Measurements from ENCODE around the gene C17orf114.
"Not testable (repeated sequence)": the region's sequence is repeated elsewhere in the genome, so short reads cannot be mapped to it uniquely, and the experiment has no call there.

Gene C17orf114

GRCh38 chr17:4837471-4838308 lies 35.6 kb upstream of the C17orf114 start:
- POLR2A ChIA-PET (ENCODE audit: low non-redundant PET): interaction anchor here (0.6 kb wide), 1 partner anchor 609 kb away, joined by 3 read pairs; no protein-coding TSS in a partner anchor
- CTCF ChIA-PET: interaction anchor here (0.6 to 1.3 kb wide), 3 partner anchors 45 to 51 kb away, joined by 3 read pairs; partner anchors contain the start of gene GLTPD2
- TF ChIP-seq, protein P1, sequence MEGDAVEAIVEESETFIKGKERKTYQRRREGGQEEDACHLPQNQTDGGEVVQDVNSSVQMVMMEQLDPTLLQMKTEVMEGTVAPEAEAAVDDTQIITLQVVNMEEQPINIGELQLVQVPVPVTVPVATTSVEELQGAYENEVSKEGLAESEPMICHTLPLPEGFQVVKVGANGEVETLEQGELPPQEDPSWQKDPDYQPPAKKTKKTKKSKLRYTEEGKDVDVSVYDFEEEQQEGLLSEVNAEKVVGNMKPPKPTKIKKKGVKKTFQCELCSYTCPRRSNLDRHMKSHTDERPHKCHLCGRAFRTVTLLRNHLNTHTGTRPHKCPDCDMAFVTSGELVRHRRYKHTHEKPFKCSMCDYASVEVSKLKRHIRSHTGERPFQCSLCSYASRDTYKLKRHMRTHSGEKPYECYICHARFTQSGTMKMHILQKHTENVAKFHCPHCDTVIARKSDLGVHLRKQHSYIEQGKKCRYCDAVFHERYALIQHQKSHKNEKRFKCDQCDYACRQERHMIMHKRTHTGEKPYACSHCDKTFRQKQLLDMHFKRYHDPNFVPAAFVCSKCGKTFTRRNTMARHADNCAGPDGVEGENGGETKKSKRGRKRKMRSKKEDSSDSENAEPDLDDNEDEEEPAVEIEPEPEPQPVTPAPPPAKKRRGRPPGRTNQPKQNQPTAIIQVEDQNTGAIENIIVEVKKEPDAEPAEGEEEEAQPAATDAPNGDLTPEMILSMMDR (conservative IDR thresholded peaks at IDR 0.05; ENCODE audit: low read depth): no peak
- H3K27ac ChIP-seq: no peak overlapping the region
- DNase-seq (ENCODE audit: low spot score): no peak

- H3K27ac ChIP-seq: peak overlapping the region; percentile 92
- TF ChIP-seq, protein P1 (conservative IDR thresholded peaks at IDR 0.05; ENCODE audit: low read depth): no peak
- CTCF ChIA-PET: interaction anchor here (0.7 kb wide), 1 partner anchor 27 kb away, joined by 4 read pairs; no protein-coding TSS in a partner anchor
- POLR2A ChIA-PET (ENCODE audit: low non-redundant PET): no interaction called here
- no peak for DNase-seq (ENCODE audit: low spot score)
These were observed 34.1 kb upstream of the C17orf114 start for GRCh38 chr17:4836221-4836620.

- CTCF ChIA-PET: interaction anchor here (0.6 to 0.7 kb wide), 2 partner anchors 68 to 166 kb away, joined by 3 to 4 read pairs; partner anchors contain the start of gene CHRNE
- TF ChIP-seq, protein P1 (conservative IDR thresholded peaks at IDR 0.05; ENCODE audit: low read depth): no peak
- POLR2A ChIA-PET (ENCODE audit: low non-redundant PET): no interaction called here
- H3K27ac ChIP-seq: peak overlapping the region; percentile 92
- DNase-seq (ENCODE audit: low spot score): no peak
These were observed 32.5 kb upstream of the C17orf114 start for GRCh38 chr17:4834681-4835020.

DNA sequence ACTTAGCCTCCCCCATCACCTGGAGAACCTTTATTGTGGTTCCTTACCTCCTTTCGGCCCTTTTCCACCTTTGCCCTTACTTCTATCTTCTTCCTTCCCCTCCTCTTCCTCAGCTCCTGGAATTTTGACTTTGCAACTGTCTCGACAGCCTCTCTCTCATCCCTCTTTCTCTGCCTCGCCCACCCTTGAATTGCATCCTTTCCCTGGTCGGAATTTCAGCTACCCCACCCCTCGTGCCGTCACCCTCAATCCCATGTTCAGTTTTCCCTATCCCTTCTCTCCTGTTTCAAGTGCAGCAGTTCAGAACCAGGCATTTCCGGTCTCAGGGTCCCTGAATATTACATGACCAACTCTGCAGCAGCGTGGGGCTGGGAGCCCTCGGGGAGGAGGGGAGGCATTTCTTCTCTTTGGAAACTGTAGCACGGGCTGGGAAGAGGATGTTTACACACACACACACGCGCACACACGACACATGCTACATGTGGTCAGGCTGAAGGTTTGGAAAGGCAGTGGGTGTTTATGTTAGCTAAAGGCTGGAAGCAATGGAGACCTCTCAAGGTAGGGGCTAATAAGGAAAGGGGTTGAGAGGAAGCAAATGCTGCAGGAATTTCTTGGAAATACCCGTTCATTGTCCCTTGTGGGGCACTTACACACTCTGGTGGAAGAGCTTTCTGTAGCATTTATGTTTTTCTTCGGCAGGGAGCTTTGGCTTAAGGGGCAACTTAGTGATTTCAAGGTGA lies 32.0 kb upstream of the C17orf114 start:
- TF ChIP-seq, protein P1 (conservative IDR thresholded peaks at IDR 0.05; ENCODE audit: low read depth): no peak
- ChIA-PET CTCF (interaction anchor here (0.6 to 0.7 kb wide), 2 partner anchors 69 to 166 kb away, joined by 3 to 4 read pairs; partner anchors contain the start of gene CHRNE), POLR2A (ENCODE audit: low non-redundant PET) (interaction anchor here (0.6 kb wide), 1 partner anchor 133 kb away, joined by 3 read pairs; no protein-coding TSS in a partner anchor)
- peak overlapping the region; percentile 92 for H3K27ac ChIP-seq
- no peak for DNase-seq (ENCODE audit: low spot score)

DNA sequence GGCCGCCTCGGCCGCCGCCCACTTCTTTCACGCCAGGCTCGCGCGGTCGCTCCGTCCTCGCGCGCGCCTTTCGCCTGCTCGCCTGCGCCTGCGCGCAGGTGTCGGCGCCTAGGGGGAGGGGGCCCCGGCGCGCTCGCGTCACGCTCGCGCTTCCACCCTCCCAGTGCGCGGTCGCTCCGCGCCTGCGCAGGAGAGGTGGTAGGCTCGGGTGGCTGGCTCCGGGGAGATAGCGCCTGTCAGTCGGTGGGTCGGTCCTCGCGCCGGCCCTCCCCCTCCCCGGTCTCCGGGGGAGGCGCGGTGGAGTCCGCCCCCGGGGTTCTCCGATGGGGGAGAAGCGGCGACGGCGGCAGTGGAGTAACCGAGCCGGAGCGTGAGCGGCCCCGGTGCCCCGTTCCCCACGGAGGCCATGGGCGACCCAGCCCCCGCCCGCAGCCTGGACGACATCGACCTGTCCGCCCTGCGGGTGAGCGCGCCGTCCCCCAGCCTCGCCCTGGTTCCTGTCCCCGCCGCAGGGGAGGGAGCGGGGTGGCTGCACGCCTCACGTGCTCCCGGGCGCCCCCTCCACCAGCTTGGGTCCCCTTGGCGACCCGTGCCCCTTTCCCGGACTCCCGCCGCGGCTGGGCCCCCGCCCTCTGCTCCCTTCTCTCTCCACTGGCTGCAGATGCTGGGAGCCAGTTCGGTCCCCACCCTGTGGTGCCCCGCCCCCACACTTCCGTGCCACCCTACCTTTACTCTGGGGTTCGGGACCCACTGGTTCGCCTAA lies 31.2 kb upstream of the C17orf114 start, which contains the start of gene MINK1:
MINK1 (plus strand) TSS at position 163 of the 763 bp plus-strand sequence; CDS start at position 407, 244 bp downstream.
- ChIA-PET POLR2A (ENCODE audit: low non-redundant PET) (no interaction called here), CTCF (interaction anchor here (0.6 kb wide), 1 partner anchor 15 kb away, joined by 3 read pairs; no protein-coding TSS in a partner anchor)
- peak; percentile 99 for DNase-seq (ENCODE audit: low spot score)
- H3K27ac ChIP-seq: peak within 1 kb of the TSS; percentile 92
- TF ChIP-seq, protein P1 (conservative IDR thresholded peaks at IDR 0.05; ENCODE audit: low read depth): no peak

DNA sequence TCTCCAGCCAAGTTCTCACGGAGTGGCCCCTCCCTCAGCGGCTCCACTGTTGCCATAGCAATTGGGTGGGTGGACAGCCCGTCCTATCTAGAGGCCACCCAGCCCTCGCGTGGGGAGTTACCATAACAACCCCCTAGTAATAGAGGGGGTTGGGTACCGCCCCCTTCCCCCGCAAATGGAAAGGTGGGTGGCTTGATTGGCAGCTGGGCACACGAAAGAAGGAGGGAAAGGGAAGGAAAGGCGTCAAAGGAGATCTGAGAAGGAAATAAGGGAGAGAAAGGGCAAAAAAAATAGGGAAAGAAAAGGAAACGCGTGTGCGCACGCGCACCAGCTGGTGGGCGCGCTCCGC lies 30.7 kb upstream of the C17orf114 start:
- POLR2A ChIA-PET (ENCODE audit: low non-redundant PET): not testable (repeated sequence)

More for the DNA sequence above, 30.7 kb upstream of the C17orf114 start:
- CTCF ChIA-PET; DNase-seq (ENCODE audit: low spot score): not testable (repeated sequence)
- peak overlapping the region; percentile 92 for H3K27ac ChIP-seq
